SK-N-SH treated with all-trans-retinoic acid at 6 μM for 48 hours (cell line): ENCODE data around the gene ALKAL2.

Experiments
- GLIS3 ChIP-seq: fragments of 250-450 bp; sonication (Bioruptor Pico); IDR thresholded peaks from 2 replicates; pipeline ENCODE4 v1.5.0; 2020; ENCODE audit warnings: mild to moderate bottlenecking, moderate library complexity
- PATZ1 ChIP-seq: fragments of 250-450 bp; sonication (Bioruptor Pico); IDR thresholded peaks from 2 replicates; pipeline ENCODE4 v1.8.0; 2020; ENCODE audit warnings: mild to moderate bottlenecking, moderate library complexity, borderline replicate concordance
- RARB ChIP-seq: fragments of 250-450 bp; sonication (Bioruptor Pico); IDR thresholded peaks from 2 replicates; pipeline ENCODE4 v1.8.0; 2021; ENCODE audit warnings: mild to moderate bottlenecking, moderate library complexity
- ZNF70 ChIP-seq: fragments of 450-650 bp; formaldehyde crosslinking; IDR thresholded peaks from 2 replicates; pipeline ENCODE4 v1.5.0; 2020; ENCODE audit warnings: mild to moderate bottlenecking, moderate library complexity

GRCh38 chr2:286774-287392 is 1.0 kb downstream of the ALKAL2 start:
- TF ChIP-seq RARB (no peak), GLIS3 (CRISPR knock-in tag) (no peak), ZNF70 (no peak), PATZ1 (CRISPR knock-in tag) (no peak)
